ENCODE results near the gene RGS2.
A peak's percentile ranks its signal among the peaks of the same experiment; 100 is the strongest.

RGS2 gene

DNA sequence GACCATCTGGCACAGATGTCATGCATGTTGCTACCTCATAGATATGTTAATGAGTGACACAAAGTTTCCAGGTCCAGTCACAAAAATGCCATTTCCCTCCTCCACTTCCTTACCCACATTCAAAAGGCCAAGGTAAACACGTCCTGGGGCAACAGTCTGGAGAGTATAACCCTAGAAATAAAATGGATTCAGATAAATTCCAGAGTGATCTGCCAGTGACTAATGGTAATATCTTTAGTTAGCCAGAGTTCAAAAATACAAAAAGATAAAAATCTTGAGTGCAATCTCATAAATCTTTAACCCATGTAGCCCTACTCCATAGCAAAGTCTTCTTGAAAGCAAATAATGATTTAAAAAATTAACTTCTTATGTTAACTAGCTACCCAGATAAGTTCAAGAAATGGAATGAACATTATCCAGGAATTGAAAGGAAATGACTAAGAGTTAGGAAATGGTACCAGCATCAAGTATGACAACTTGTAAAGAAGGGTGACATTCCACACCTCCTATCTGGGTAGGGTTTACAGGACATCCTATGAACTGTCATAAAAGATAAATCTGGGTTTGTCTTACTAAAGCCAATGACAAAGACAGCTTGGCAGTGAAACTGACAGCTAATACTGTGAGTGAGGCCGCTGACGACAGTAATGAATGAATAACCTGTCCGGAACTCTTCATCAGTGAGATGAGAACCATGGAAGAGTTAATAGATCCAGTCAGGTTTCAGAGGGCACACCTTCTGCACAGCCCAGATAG lies 18.1 kb downstream of the RGS2 start:
- H3K27ac ChIP-seq: no peak overlapping the region
- TF ChIP-seq, protein P1, sequence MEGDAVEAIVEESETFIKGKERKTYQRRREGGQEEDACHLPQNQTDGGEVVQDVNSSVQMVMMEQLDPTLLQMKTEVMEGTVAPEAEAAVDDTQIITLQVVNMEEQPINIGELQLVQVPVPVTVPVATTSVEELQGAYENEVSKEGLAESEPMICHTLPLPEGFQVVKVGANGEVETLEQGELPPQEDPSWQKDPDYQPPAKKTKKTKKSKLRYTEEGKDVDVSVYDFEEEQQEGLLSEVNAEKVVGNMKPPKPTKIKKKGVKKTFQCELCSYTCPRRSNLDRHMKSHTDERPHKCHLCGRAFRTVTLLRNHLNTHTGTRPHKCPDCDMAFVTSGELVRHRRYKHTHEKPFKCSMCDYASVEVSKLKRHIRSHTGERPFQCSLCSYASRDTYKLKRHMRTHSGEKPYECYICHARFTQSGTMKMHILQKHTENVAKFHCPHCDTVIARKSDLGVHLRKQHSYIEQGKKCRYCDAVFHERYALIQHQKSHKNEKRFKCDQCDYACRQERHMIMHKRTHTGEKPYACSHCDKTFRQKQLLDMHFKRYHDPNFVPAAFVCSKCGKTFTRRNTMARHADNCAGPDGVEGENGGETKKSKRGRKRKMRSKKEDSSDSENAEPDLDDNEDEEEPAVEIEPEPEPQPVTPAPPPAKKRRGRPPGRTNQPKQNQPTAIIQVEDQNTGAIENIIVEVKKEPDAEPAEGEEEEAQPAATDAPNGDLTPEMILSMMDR (IDR thresholded peaks at IDR 0.05): no peak
- TF ChIP-seq ZFX (IDR thresholded peaks at IDR 0.05; ENCODE audit: borderline replicate concordance): no peak

GRCh38 chr1:192830595-192831246 lies 21.9 kb downstream of the RGS2 start:
- no peak overlapping the region for H3K27ac ChIP-seq
- no peak for TF ChIP-seq ZFX (IDR thresholded peaks at IDR 0.05; ENCODE audit: borderline replicate concordance)
- TF ChIP-seq, protein P1 (IDR thresholded peaks at IDR 0.05): no peak

DNA sequence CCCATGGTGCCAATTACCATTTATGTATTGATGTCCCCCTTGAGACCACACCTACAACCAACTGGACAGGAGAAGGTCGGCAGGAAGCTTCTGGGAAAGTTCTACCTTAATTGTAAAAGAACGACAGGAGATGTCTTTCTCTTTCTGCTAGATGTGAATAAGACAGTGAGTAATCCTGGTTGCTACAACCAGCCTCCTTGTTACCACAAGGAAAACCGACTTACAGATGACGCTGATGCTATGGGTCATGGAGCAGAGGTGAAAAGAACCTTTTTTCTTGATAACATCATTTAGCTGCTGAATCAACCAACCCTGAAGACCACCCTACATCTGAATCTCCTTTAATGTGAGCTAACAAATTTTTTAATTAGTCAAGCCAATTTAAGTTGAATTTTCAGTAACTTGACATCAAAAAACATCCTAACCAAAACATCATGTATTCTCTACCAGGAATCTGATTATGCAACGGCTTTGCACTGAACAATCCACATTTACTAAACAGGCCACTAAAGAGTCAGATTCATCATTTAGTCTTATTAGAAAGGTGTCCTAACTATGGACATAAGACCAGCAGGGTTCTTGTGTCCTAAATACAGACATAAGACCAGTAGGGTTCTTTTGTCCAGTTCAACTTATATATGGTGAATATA lies 23.0 kb downstream of the RGS2 start:
- TF ChIP-seq, protein P1 (IDR thresholded peaks at IDR 0.05): no peak
- no peak for TF ChIP-seq ZFX (IDR thresholded peaks at IDR 0.05; ENCODE audit: borderline replicate concordance)

DNA sequence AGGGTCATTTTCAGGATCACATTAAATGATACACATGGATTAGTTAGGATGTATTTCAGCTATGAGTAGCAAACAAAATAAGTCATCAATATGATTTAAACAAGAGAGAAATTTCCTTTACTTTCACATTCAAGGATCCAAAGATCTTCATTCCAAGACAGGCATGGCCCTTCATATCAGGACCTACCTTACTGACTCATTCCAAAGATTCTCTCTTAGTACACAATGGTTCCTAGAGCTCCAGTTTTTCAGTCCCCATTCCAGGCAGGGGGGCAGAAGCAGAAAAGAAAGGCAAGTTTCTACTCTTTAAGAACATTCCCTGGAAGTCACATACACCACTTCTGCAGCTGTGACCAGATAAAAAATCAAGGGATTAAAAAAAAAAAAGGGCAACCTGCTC lies 23.7 kb downstream of the RGS2 start:
- no peak overlapping the region for H3K27ac ChIP-seq
- TF ChIP-seq ZFX (IDR thresholded peaks at IDR 0.05; ENCODE audit: borderline replicate concordance): no peak
- TF ChIP-seq, protein P1 (IDR thresholded peaks at IDR 0.05): no peak

More for the DNA sequence above, 23.0 kb downstream of the RGS2 start:
- H3K27ac ChIP-seq: no peak overlapping the region

DNA sequence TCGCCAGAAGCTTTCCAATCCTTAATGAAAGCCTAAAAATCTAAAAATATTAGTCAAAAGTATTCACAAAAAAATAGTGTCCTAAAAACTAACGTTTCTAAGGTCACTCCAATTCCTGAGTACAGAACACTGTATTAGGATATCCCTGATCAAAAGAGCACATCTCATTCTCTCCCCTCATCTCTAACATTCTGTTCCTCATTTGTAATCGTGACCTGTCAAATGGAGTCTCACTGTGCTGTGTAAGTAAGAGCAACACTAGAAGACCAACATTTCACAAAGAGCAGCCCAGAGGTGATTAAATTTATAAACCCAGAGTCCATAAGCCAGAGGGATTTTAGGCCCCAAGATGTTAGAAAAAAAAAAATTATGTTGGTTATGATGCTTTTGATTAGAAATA lies 26.3 kb downstream of the RGS2 start:
- H3K27ac ChIP-seq: no peak overlapping the region
- no peak for TF ChIP-seq ZFX (IDR thresholded peaks at IDR 0.05; ENCODE audit: borderline replicate concordance)
- TF ChIP-seq, protein P1 (IDR thresholded peaks at IDR 0.05): no peak

- TF ChIP-seq, protein P1 (IDR thresholded peaks at IDR 0.05): no peak
- no peak for TF ChIP-seq ZFX (IDR thresholded peaks at IDR 0.05; ENCODE audit: borderline replicate concordance)
- H3K27ac ChIP-seq: peak overlapping the region; percentile 29
Measured at GRCh38 chr1:192839162-192840066, 30.6 kb downstream of the RGS2 start.

Measured in 22Rv1 (cell line).